Thyroid gland (tissue), 4 donors: ENCODE measurements around the gene ZNF621.

Experiments used
- CTCF ChIP-seq, 6 experiments: fragments of 200-600 bp in 3 of 6; fragments of 450-650 bp in 3 of 6; sonication (generic) in 3 of 6; IDR thresholded peaks; one replicate each; pipeline ENCODE4 v1.5.1; 2016 to 2019; ENCODE audit warnings: antibody characterized with exemption in 6 of 6, mild to moderate bottlenecking in 2 of 6, inconsistent platforms in 1 of 6, moderate library complexity in 1 of 6
- POLR2A ChIP-seq, 2 donors: fragments of 450-650 bp; IDR thresholded peaks; one replicate each; pipeline ENCODE4 v1.6.1; 2017; ENCODE audit warnings: antibody characterized with exemption in 2 of 2, mild to moderate bottlenecking in 2 of 2, moderate library complexity in 1 of 2

- TF ChIP-seq CTCF (IDR thresholded peaks at IDR 0.05) (no peak), POLR2A (IDR thresholded peaks at IDR 0.05) (no peak)
Observed at GRCh38 chr3:40550167-40550566, 25.4 kb downstream of the ZNF621 start.
